NK-92 (cell line): ENCODE results near the gene COL6A1.
"Not testable (repeated sequence)": the region's sequence is repeated elsewhere in the genome, so short reads cannot be mapped to it uniquely, and the experiment has no call there.

Source experiments
- DNase-seq: peaks from one replicate; lab custom pipeline; 2025; ENCODE audit not compliant: unreplicated experiment; lab: John Stamatoyannopoulos, UW

The COL6A1 gene

DNA sequence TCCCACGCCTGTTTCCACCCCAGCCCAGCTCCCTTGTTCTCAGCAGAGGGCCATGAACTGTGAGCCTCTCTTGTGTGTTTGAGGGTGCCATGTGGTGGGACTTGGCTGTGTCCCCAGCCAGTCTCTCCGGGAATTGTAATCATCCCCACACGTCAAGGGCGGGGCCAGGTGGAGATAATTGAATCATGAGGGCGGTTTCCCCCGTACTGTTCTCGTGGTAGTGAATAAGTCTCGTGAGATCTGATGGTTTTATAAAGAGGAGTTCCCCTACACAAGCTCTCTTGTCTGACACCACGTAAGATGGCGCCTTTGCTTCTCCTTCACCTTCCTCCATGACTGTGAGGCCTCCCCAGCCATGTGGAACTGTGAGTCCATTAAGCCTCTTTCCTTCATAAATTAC lies 59.1 kb downstream of the COL6A1 start:
- no peak for DNase-seq

DNA sequence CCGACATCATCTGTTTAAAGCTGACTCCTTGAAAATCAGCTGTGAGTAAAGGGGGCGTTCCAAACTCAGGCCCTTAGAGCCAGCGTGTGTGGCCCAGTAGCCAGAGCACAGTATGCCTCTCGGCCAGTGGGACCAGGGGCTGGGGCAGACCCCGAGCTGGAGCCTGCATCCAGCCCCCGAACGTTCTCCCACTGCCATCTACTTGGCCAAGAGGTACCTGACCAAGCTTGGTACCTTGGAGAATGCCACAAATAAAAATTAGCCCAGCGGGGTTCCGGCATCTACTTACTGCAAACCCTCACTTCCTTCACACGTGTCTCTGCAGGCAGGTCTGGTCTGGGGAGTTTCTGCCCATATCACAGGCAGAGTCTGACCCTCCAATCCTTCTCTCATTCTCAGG lies 59.6 kb downstream of the COL6A1 start:
- DNase-seq = no peak

DNA sequence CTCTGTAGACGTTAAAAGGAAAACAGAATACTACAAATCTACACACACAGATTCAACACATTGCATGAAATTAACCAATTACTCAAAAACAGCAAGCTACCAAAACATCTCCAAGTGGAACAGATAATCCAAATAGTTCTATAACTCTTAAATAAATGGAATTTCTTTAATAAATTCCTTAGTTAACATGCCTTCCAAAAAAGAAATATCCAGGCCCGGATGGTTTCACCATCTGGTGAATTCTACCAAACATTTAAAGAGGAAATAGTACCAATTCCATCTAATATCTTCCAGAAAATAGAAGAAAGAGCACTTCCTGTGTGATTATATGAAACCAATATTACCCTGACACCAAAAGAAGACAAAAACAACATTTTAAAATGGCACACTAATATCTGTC lies 63.6 kb downstream of the COL6A1 start:
- no peak for DNase-seq

DNA sequence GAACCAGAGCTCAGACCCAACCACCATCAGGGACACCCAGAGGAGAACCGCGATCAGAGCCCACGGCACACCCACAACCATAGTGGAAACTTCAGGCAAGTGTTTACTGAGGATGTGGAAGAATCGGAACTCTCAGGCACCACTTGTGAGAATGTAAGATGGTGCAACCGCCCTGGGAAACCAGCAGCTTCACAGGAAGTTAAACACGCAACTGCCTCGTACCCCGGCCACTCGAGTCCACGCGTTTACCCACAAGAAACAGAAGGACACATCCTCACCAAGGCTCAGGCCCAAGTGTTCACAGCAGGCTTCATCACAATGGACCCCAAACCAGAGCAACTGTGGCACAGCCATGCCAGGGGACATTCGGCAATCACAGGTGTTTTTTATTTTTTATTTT lies 64.9 kb downstream of the COL6A1 start:
- no peak for DNase-seq

DNA sequence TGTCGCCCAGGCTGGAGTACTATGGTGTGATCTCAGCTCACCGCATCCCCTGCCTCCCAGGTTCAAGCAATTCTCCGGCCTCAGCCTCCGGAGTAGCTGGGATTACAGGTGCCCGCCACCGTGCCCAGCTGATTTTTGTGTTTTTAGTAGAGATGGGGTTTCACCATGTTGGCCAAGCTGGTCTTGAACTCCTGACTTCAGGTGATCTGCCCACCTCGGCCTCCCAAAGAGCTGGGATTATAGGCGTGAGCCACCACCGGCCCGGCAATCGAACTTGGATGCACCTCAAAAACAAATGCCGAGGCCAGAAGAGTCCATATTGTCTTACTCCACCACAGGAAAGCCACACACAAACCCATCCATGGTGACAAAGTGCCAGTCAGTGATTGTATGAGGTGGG lies 65.3 kb downstream of the COL6A1 start:
- DNase-seq = not testable (repeated sequence)

DNA sequence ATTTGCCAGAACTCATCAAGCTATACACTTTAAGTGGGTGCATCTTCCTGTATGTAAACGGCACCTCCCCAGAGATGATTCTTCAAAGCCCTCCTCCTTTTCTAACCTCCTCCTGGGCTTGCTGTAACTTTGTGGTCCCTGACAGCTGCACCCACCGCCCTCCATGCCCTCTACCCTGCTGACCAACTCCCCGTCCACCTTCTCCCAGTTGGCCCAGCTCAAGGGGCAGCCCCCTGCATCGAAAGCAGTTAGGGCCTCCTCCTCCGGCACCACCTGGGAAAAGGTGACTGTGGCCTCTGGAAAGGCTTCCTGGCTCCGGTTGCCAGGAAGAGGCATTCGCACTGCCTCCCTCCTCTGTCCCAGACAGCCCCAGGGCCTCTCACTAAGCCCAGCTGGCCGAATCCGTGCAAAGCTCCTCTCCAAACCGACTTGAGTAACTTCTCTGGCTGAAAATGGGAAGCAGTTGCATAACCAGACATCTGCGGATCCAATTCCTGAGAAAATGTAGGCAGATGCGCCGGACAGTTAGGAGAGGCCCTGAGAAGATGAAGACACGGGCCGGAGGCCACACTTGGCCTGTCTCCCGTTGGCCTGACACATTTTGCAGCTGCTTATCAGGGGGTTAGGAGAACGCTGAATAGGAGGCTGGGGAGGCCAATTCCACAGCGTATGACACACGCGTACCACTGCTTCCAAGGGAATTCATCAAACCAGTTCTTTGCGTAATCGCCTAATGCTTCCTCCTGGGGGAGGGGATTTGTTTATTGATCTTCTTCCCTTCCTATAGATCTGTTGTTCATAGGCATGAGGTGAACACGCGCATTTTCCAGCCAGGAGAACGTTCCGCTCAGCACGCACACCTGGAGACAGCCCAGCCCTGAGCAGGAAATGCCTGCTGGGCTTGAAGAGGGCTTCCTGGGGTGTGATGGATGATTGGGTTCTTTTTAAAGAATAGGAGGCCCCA lies 67.6 kb downstream of the COL6A1 start:
- DNase-seq = no peak

DNA sequence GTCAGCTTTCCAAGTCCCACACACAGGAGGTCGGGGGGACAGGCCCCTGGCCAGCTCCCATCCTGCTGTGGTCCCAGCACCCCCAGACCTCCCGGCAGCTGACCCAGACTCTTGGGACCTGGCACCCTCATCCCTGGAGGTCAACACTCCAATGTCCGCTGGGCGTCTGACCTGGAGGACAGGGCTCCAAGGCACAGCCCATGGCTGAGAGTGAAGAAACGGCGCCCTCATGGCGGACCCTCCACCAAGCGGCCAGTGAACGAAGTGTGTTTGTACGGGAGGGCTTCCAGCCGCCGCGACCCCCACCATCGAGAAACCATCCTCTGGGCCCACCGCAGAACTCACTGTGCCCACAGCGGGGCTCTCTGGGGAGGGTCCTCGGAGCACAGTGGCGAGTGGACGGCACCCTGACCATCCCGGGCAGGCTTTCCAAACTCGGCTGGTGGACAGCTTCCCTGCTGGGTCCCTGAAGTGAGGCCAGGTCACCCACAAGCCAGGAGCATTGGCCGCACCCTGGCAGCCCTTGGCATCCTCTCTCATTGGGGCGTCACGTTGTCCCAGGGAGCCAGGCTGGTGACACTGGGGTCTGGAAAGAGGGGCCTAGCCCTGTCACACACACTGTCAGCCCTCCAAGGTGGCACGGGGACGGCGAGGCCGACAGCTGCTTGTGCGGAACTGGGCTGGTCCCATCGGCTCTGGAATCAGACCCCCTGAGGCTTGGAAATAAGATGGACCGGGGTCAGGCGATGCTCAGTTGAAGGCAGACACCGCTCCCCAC lies 68.5 kb downstream of the COL6A1 start:
- no peak for DNase-seq

DNA sequence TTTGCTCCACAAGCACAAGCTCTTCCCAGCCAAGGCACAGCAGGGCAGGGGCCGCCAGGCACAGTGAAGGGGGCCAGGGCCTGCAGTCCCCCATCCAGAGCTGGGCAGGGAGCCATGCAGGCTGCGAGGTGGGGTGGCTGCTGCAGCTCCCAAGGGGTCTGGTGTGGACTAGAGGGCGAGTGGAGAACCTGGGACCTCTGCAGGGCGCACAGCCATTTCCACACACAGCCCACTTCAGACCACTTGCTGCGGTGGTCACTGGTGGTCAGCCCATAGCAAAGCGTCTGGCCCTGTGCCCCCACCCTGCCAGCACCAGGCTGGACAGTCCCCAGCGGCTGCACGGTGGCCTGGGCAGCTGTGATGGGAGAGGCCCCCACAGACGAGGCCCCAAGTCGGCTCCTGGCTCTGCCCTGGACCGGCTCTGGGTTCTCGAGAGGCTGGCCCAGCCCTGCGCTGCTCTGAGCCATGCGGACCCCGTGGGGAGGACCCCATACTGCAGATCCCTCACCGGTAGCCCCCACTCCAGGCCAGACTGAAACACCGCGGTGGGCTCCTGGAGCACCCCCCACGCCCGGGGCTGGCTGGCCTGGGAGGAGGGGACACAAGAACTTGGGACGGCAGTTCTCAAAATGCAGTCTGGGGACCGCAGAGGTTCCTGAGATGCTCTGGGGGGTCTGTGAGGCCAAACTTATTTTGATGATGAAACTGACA lies 69.3 kb downstream of the COL6A1 start:
- no peak for DNase-seq

DNA sequence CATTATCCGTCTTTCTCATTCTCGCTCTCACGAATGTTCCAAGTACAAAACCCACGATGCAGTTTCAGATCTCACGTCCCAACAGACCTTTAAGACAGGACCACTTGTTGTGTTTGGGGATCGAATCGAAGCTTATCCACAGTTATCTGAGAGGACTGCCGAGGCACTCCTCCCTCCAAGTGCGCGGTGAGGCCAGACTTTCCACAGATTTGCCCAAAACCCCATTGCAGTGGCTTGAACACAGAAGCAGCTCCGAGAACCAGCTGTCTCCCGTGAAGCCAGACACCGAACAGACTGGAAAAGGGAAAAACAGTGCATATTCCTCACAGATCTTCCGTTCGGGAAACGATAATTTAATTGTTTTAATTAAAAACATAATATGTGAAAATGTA lies 69.8 kb downstream of the COL6A1 start:
- DNase-seq = no peak

DNA sequence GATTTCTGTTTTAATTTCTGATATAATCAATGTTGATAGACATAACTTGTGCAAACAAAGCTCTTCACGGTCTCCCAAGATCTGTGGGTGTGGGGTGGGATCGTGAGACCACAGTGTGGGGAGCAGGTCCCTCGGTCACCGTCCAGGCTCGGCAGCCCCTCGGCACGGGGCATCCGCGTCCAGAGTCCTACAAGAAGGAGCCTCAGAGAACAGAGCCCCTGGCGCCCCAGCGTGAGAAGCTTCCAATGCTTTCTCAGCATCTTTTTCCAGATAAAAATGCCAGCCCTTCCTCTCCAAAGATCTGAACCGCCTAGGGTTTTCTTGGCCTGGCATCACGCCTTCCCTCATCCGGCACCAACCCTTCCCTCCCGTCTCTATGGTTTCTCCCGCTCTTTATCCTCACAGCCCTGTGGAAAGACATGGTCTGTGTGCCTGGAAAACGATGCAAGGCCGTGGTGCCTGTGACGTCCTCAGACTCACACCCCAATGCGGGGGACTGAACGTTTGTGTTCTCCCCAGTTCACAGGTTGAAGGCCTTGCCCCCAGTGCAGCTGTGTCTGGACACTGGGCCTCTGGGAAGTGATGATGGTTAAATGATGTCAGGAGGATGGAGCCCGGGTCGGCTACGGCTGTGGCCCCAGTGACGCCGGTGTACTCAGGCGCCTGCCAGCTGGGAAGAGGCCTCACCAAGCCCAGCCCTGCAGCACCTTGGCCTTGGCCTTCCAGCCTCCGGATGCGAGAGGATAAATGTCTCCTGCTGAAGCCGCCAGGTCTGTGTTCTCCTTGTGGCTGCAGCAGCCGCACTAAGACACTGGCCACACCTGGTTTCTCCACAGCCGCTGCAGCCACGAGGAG lies 70.5 kb downstream of the COL6A1 start:
- DNase-seq = no peak

DNA sequence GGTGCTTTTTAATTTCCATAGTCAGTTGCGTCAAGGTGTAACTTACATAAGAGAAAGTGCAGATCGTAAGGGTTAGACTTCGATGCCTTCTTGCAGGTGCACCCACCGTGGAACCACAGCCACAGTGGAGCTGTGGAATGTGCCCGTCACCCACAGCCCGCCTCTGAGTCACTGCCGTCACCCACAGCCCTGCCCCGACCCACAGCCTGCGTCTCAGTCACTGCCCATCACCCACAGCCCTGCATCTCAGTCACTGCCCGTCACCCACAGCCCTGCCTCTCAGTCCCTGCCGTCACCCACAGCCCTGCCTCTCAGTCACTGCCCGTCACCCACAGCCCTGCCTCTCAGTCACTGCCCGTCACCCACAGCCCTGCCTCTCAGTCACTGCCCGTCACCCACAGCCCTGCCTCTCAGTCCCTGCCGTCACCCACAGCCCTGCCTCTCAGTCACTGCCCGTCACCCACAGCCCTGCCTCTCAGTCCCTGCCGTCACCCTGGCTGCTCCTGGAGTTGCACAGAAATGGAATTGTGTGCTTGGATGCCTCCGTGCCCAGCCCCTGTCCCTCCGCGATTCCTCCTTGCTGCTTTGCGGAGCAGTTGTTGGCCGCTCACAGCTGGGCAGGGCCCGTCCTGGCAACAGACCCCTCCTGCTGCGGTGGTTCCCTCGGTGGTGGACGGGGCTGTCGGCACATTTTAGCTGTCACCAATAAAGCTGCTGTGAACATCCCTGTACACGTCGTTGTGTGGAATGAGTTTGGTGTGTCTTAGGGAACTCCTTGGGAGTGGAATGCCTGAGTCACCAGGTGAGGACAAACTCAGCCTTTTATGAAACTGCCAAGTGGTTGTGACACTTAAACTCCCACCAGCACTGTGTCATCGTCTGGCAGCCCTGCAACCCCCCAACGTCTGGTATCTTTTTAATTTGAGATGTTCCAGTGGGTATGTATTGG lies 71.4 kb downstream of the COL6A1 start:
- no peak for DNase-seq

DNA sequence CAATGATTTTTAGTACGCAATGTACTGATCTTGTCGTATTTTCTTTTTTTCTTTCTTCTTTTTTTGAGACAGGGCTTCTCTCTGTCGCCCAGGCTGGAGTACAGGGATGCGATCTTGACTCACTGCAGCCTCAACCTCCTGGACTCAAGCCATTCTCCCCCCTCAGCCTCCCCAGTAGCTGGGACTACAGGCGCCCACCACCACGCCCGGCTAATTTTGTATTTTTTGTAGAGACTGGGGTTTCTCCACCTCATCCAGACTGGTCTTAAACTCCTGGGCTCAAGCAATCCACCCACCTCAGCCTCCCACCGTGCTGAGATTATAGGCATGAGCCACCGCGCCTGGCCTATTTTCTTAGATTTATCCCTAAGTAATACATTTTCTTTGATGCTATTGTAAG lies 72.5 kb downstream of the COL6A1 start:
- no peak for DNase-seq

DNA sequence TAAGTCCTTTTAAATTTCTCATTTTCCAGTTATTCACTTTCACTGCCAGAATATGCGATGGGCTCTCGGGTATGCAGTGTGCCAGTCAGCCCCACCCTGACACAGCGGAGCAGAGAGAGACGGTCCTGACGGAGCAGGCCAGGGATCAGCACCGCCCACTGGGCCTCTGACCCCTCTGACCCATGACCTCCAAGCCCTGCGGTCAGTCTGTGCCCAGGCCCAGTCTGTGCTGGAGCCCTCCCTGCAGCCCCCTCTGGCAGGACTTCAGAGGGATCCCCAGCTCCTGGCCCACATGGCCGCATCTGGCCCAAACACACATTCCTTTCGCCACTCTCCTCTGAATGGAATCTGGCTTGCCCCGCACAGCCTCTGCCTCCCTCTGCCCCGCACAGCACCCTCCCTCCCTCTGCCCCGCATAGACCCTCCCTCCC lies 72.9 kb downstream of the COL6A1 start:
- DNase-seq = no peak
